ENCODE results near the gene DDX1.

GRCh38 chr2:15647622-15648590 is 56.2 kb downstream of the DDX1 start:
- TF ChIP-seq, protein P1, sequence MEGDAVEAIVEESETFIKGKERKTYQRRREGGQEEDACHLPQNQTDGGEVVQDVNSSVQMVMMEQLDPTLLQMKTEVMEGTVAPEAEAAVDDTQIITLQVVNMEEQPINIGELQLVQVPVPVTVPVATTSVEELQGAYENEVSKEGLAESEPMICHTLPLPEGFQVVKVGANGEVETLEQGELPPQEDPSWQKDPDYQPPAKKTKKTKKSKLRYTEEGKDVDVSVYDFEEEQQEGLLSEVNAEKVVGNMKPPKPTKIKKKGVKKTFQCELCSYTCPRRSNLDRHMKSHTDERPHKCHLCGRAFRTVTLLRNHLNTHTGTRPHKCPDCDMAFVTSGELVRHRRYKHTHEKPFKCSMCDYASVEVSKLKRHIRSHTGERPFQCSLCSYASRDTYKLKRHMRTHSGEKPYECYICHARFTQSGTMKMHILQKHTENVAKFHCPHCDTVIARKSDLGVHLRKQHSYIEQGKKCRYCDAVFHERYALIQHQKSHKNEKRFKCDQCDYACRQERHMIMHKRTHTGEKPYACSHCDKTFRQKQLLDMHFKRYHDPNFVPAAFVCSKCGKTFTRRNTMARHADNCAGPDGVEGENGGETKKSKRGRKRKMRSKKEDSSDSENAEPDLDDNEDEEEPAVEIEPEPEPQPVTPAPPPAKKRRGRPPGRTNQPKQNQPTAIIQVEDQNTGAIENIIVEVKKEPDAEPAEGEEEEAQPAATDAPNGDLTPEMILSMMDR (IDR thresholded peaks at IDR 0.05), result no peak
- no peak for TF ChIP-seq POLR2A (IDR thresholded peaks at IDR 0.05)

Measured in adrenal gland (tissue), 5 donors.